CD8-positive, alpha-beta memory T cell (primary cell): ENCODE results near the gene LIMCH1. TPM values are rescaled to one million over a fixed set of nuclear protein-coding genes. Genes with fewer than 3 reads are reported as not detected.

Experiments used
- CTCF ChIA-PET: fragments of 350-600 bp; sonication (Branson Sonifier 250); formaldehyde crosslinking; loops from one replicate; lab custom pipeline; 2021; ENCODE audit warnings: antibody characterized with exemption; lab: Charles Lee
- POLR2A ChIA-PET: fragments of 350-600 bp; sonication (Branson Sonifier 250); formaldehyde crosslinking; loops from one replicate; lab custom pipeline; 2021; ENCODE audit warnings: antibody characterized with exemption; lab: Charles Lee
- DNase-seq, 5 donors: peaks; one replicate each; pipeline versions ENCODE4 v3.0.0 to v3.0.0-alpha.2; 2020 to 2022; ENCODE audit warnings: mixed read lengths in 1 of 5
- H3K27ac ChIP-seq: one replicate; pipeline ENCODE4 v1.7.0; 2013; ENCODE audit warnings: low read depth, mild to moderate bottlenecking, low read length, moderate library complexity
- H3K27me3 ChIP-seq: 2 replicates; pipeline ENCODE4 v1.7.0; 2013; ENCODE audit warnings: low read length, mild to moderate bottlenecking; ENCODE audit not compliant: insufficient read depth, poor library complexity, severe bottlenecking
- H3K36me3 ChIP-seq: 2 replicates; pipeline ENCODE4 v1.7.0; 2013; ENCODE audit warnings: mild to moderate bottlenecking, low read length, moderate library complexity; ENCODE audit not compliant: insufficient read depth
- H3K4me1 ChIP-seq: 2 replicates; pipeline ENCODE4 v1.7.0; 2013; ENCODE audit warnings: mild to moderate bottlenecking, low read length, moderate library complexity; ENCODE audit not compliant: insufficient read depth
- H3K4me3 ChIP-seq: 2 replicates; pipeline ENCODE4 v1.7.0; 2013; ENCODE audit warnings: mild to moderate bottlenecking, low read length
- H3K9me3 ChIP-seq: 2 replicates; pipeline ENCODE4 v1.7.0; 2013; ENCODE audit warnings: mild to moderate bottlenecking, low read length
- H3K27ac Mint-ChIP-seq, 8 donors: one replicate each; pipeline ENCODE4 v1.8.0; 2020 to 2021; ENCODE audit warnings: mixed read lengths in 8 of 8, mild to moderate bottlenecking in 6 of 8, inconsistent platforms in 3 of 8, moderate library complexity in 3 of 8
- H3K27me3 Mint-ChIP-seq, 2 donors: one replicate each; pipeline ENCODE4 v1.8.0; 2020 to 2021; ENCODE audit warnings: mixed read lengths in 2 of 2, mild to moderate bottlenecking in 1 of 2, moderate library complexity in 1 of 2
- H3K36me3 Mint-ChIP-seq, 3 donors: one replicate each; pipeline ENCODE4 v1.8.0; 2020 to 2021; ENCODE audit warnings: mixed read lengths in 3 of 3, inconsistent platforms in 1 of 3, mild to moderate bottlenecking in 1 of 3
- H3K4me1 Mint-ChIP-seq, 3 donors: one replicate each; pipeline ENCODE4 v1.8.0; 2020 to 2021; ENCODE audit warnings: mixed read lengths in 3 of 3, inconsistent platforms in 1 of 3, mild to moderate bottlenecking in 1 of 3
- H3K4me3 Mint-ChIP-seq, 7 donors: one replicate each; pipeline ENCODE4 v1.8.0; 2020 to 2021; ENCODE audit warnings: mixed read lengths in 7 of 7, mild to moderate bottlenecking in 6 of 7, moderate library complexity in 4 of 7, inconsistent platforms in 2 of 7
- H3K9me3 Mint-ChIP-seq, 5 donors: one replicate each; pipeline ENCODE4 v1.8.0; 2020 to 2022; ENCODE audit warnings: mixed read lengths in 5 of 5, mild to moderate bottlenecking in 3 of 5, moderate library complexity in 2 of 5, inconsistent platforms in 1 of 5
- polyA plus RNA-seq: library from polyadenylated mRNA; unstranded; fragments of 300-500 nt; fragmentation: Illumina TruSeq; gene quantifications from one replicate; pipeline ENCODE4 v1.2.3, GENCODE V29; 2021
- total RNA-seq, 2 experiments: library from RNA; stranded (reverse); gene quantifications; one replicate each; pipeline ENCODE4 v1.2.3, GENCODE V29; 2021

LIMCH1 gene
- total and polyA plus RNA-seq, 3 experiments from 2014 or later, result not detected

- ChIA-PET CTCF (no interaction called here), POLR2A (no interaction called here)
- Histone ChIP-seq H3K27ac (no peak overlapping the region), H3K9me3 (no peaks in the 10 kb centered on the region), H3K36me3 (no peaks in the 10 kb centered on the region), H3K27me3 (peaks cover 24% of the 10 kb centered on the region), H3K4me1 (no peaks in the 10 kb centered on the region), H3K4me3 (no peak overlapping the region)
- no peak overlapping the region for H3K4me3 Mint-ChIP-seq
- no peak for DNase-seq
- H3K9me3 Mint-ChIP-seq, result peaks cover 0 to 15% (median 5%) of the 10 kb centered on the region in 5 donors
- H3K36me3 Mint-ChIP-seq, result peaks cover 0 to 6% (median 0%) of the 10 kb centered on the region in 3 donors
- H3K27me3 Mint-ChIP-seq, result peaks cover 62 to 81% of the 10 kb centered on the region in 2 donors
- H3K27ac Mint-ChIP-seq, result no peak overlapping the region
- peaks cover 0 to 7% (median 4%) of the 10 kb centered on the region in 3 donors for H3K4me1 Mint-ChIP-seq
These were observed 209.5 kb downstream of the LIMCH1 start for GRCh38 chr4:41747230-41748055.

DNA sequence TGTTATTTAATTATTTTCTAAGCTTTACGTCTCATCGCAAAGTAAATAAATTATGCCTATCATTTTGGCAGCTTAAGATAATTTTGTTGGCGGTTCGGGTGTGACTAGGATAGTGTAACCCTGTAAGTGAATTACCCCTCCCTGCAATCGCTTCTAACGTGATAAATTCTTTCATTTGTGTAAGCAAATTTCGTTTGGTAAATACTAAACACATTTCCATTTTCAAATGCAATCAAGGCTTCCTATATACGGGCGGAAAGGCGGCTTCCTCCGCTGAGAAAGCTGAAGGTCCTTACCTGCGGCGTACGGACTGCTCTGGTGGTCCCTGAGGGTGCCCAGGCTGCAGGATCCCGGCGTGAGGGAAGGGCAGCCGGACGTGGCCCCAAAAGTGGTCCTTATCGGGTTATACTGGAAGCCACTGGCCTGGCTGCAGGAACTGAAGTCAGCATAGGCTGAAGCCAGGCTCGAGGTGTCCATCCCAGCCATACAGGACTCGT is 210.2 kb downstream of the LIMCH1 start:
- Mint-ChIP-seq H3K36me3 (peaks cover 0 to 6% (median 0%) of the 10 kb centered on the region in 3 donors), H3K9me3 (peaks cover 0 to 15% (median 5%) of the 10 kb centered on the region in 5 donors), H3K27ac (no peak overlapping the region), H3K4me3 (no peak overlapping the region), H3K4me1 (peaks cover 0 to 7% (median 4%) of the 10 kb centered on the region in 3 donors), H3K27me3 (peaks cover 64 to 82% of the 10 kb centered on the region in 2 donors)
- H3K9me3 ChIP-seq, result no peaks in the 10 kb centered on the region
- no peak overlapping the region for H3K4me3 ChIP-seq
- no peaks in the 10 kb centered on the region for H3K4me1 ChIP-seq
- ChIA-PET POLR2A (no interaction called here), CTCF (no interaction called here)
- no peak for DNase-seq
- no peak overlapping the region for H3K27ac ChIP-seq
- H3K27me3 ChIP-seq, result peaks cover 23% of the 10 kb centered on the region
- H3K36me3 ChIP-seq, result no peaks in the 10 kb centered on the region

- H3K36me3 ChIP-seq, result no peaks in the 10 kb centered on the region
- H3K27ac Mint-ChIP-seq, result no peak within 1 kb of the TSS
- no peak within 1 kb of the TSS for H3K4me3 Mint-ChIP-seq
- H3K9me3 ChIP-seq, result no peaks in the 10 kb centered on the region
- no peak within 1 kb of the TSS for H3K4me3 ChIP-seq
- H3K27me3 ChIP-seq, result peaks cover 23% of the 10 kb centered on the region
- no peak for DNase-seq
- H3K36me3 Mint-ChIP-seq, result peaks cover 0 to 6% (median 0%) of the 10 kb centered on the region in 3 donors
- peaks cover 0 to 15% (median 5%) of the 10 kb centered on the region in 5 donors for H3K9me3 Mint-ChIP-seq
- peaks cover 62 to 86% of the 10 kb centered on the region in 2 donors for H3K27me3 Mint-ChIP-seq
- H3K4me1 ChIP-seq, result no peaks in the 10 kb centered on the region
- ChIA-PET CTCF (no interaction called here), POLR2A (no interaction called here)
- H3K27ac ChIP-seq, result no peak within 1 kb of the TSS
- H3K4me1 Mint-ChIP-seq, result peaks cover 0 to 7% (median 4%) of the 10 kb centered on the region in 3 donors
These were observed 210.9 kb downstream of the LIMCH1 start, which contains the start of gene PHOX2B for GRCh38 chr4:41748571-41749475. PHOX2B (minus strand) TSS chr4:41748725; CDS start chr4:41748610, 115 bp downstream.

DNA sequence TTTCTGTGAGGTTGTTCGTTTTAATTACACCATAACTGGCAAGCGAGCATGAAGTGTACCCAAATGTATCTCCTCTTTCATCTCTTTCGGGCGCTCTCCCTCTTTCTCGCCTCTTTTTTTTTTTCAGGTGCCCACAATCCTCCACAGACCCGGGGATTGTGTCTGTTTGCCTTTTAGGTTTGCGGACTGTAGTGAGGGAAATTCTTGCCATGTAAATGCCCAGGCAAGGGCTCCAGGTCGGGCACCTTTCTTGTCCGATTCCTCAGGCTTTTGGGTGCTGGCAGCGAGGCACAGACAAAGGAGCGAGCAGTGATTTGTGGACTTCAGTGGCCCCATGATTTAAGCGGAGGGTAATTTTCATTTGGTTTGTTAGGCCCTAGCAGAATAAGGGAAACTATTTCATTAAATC is 211.7 kb downstream of the LIMCH1 start:
- no peaks in the 10 kb centered on the region for H3K9me3 ChIP-seq
- ChIA-PET POLR2A (no interaction called here), CTCF (no interaction called here)
- peaks cover 0 to 9% (median 2%) of the 10 kb centered on the region in 5 donors for H3K9me3 Mint-ChIP-seq
- H3K27ac ChIP-seq, result no peak overlapping the region
- H3K4me3 ChIP-seq, result no peak overlapping the region
- H3K36me3 Mint-ChIP-seq, result no peaks in the 10 kb centered on the region
- no peak overlapping the region for H3K27ac Mint-ChIP-seq
- no peak for DNase-seq
- H3K27me3 ChIP-seq, result peaks cover 23% of the 10 kb centered on the region
- H3K4me1 Mint-ChIP-seq, result peaks cover 0 to 2% (median under 1%) of the 10 kb centered on the region in 3 donors
- no peak overlapping the region for H3K4me3 Mint-ChIP-seq
- H3K4me1 ChIP-seq, result no peaks in the 10 kb centered on the region
- H3K27me3 Mint-ChIP-seq, result peaks cover 58 to 83% of the 10 kb centered on the region in 2 donors
- H3K36me3 ChIP-seq, result no peaks in the 10 kb centered on the region

Other genes starting within 250 kb of the LIMCH1 start
- not detected for gene PHOX2B, start 210.6 kb downstream of the LIMCH1 start, total RNA-seq
- not detected for gene PHOX2B, start 210.6 kb downstream of the LIMCH1 start, polyA plus RNA-seq